AG04449 (cell line): ENCODE measurements around the gene RPS10.
"Not testable (repeated sequence)": the region's sequence is repeated elsewhere in the genome, so short reads cannot be mapped to it uniquely, and the experiment has no call there.

Source experiments
- CTCF ChIA-PET: fragments of 350-600 bp; formaldehyde crosslinking; extraction: SDS; loops from one replicate; lab custom pipeline; 2021; ENCODE audit warnings: antibody characterized with exemption; lab: Yijun Ruan, JAX
- POLR2A ChIA-PET: fragments of 400-600, 350-600 bp; formaldehyde crosslinking; extraction: SDS; loops from one replicate; lab custom pipeline; 2020; ENCODE audit warnings: antibody characterized with exemption, inconsistent platforms; lab: Yijun Ruan, JAX
- DNase-seq: peaks from one replicate; pipeline ENCODE4 v3.0.0-alpha.2; 2010; ENCODE audit warnings: low read depth, low spot score
- H3K4me3 ChIP-seq: 2 replicates; pipeline ENCODE4 v1.5.1; 2011; ENCODE audit warnings: low read depth, mild to moderate bottlenecking, control low read depth, low read length
- TF ChIP-seq, protein P1 (sequence below): IDR thresholded peaks from one replicate; pipeline ENCODE4 v1.5.1; 2011; ENCODE audit warnings: mild to moderate bottlenecking, moderate library complexity, low read length, control low read depth, inconsistent platforms; ENCODE audit not compliant: insufficient read depth; ENCODE audit errors: missing control alignments

RPS10 gene

DNA sequence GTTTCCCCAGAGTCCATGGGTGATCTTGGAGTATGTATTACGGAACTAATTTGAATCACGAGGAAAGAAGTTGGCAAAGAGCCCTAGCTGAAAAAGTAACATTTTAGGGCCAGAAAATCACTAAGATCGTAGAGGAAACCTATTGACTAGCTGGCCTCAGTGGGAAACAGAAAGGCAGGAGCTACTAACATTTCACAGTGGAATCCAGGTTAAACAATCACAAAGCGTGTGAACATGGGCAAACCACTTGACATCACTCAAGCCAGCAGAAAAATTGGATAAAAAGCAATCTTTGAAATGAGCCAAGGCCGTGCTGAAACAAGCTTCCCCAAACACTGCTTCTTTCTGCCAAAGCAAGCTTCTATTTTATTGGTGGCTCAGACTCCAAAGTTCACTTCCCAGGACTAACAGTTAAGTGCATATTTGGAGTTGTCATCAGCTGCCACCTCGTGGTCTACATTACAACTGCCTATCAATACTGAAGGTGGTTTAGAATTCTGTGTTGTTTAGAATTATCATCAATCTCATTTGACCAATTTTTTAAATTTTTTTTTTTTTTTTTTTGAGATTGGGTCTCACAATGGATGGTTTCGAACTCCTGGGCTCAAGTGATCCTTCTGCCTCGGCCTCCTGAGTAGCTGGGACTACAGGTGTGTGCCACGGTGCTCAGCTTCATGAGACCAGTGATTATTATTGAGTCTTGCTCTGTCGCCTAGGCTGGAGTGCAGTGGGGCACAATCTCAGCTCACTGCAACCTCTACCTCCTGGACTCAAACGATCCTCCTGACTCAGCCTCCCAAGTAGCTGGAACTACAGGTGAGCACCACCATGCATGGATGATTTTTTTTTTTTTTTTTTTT, 10.6 kb downstream of the RPS10 start:
- no peak for DNase-seq
- ChIA-PET CTCF (interaction anchor here (0.7 to 3.7 kb wide), 13 partner anchors 8 to 670 kb away, joined by 3 to 34 read pairs (median 5); partner anchors contain the start of genes RPS10 and SMIM29), POLR2A (interaction anchor here (0.6 to 2.3 kb wide), 8 partner anchors 11 to 1090 kb away, joined by 3 to 7 read pairs (median 5); partner anchors contain the start of genes RPS10 and SMIM29)
- TF ChIP-seq, protein P1, sequence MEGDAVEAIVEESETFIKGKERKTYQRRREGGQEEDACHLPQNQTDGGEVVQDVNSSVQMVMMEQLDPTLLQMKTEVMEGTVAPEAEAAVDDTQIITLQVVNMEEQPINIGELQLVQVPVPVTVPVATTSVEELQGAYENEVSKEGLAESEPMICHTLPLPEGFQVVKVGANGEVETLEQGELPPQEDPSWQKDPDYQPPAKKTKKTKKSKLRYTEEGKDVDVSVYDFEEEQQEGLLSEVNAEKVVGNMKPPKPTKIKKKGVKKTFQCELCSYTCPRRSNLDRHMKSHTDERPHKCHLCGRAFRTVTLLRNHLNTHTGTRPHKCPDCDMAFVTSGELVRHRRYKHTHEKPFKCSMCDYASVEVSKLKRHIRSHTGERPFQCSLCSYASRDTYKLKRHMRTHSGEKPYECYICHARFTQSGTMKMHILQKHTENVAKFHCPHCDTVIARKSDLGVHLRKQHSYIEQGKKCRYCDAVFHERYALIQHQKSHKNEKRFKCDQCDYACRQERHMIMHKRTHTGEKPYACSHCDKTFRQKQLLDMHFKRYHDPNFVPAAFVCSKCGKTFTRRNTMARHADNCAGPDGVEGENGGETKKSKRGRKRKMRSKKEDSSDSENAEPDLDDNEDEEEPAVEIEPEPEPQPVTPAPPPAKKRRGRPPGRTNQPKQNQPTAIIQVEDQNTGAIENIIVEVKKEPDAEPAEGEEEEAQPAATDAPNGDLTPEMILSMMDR, result peak; percentile 33
- H3K4me3 ChIP-seq, result no peak overlapping the region

GRCh38 chr6:34412643-34413214, 13.1 kb downstream of the RPS10 start:
- POLR2A ChIA-PET, result no interaction called here
- DNase-seq, result no peak
- TF ChIP-seq, protein P1, result no peak
- H3K4me3 ChIP-seq, result no peak overlapping the region
- CTCF ChIA-PET, result no interaction called here

GRCh38 chr6:34412016-34412415, 13.9 kb downstream of the RPS10 start:
- POLR2A ChIA-PET, result no interaction called here
- CTCF ChIA-PET, result no interaction called here
- no peak for DNase-seq

DNA sequence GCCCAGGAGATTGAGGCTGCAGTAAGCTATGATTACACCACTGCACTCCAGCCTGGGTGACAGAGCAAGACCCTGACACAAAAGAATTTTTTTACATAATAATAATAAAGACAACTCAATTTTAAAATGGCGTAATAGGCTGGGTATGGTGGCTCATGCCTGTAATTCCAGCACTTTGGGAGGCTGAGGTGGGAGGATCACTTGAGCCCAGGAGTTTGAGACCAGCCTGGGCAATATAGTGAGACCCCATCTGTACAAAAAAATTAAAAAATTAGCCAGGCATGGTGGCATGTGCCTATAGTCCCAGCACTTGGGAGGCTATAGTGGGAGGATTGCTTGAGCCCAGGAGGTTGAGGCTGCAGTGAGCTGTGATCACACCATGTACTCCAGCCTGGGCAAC, 18.0 kb downstream of the RPS10 start:
- POLR2A ChIA-PET, result not testable (repeated sequence)

More at GRCh38 chr6:34412016-34412415, 13.9 kb downstream of the RPS10 start:
- TF ChIP-seq, protein P1, result no peak
- no peak overlapping the region for H3K4me3 ChIP-seq

GRCh38 chr6:34396518-34396917, 29.4 kb downstream of the RPS10 start:
- no peak for DNase-seq
- CTCF ChIA-PET, result interaction anchor here (0.6 to 2.8 kb wide), 5 partner anchors 11 to 200 kb away, joined by 3 to 13 read pairs (median 5); no protein-coding TSS in a partner anchor
- POLR2A ChIA-PET, result interaction anchor here (0.6 kb wide), 1 partner anchor 14 kb away, joined by 3 read pairs; no protein-coding TSS in a partner anchor

More for the DNA sequence above, 18.0 kb downstream of the RPS10 start:
- CTCF ChIA-PET, result interaction anchor here (1.7 kb wide), 1 partner anchor 13 kb away, joined by 5 read pairs; no protein-coding TSS in a partner anchor
- not testable (repeated sequence) for H3K4me3 ChIP-seq, DNase-seq

GRCh38 chr6:34393966-34394305, 31.9 kb downstream of the RPS10 start:
- no peak overlapping the region for H3K4me3 ChIP-seq
- DNase-seq, result no peak
- CTCF ChIA-PET, result interaction anchor here (0.7 to 2.8 kb wide), 7 partner anchors 11 to 230 kb away, joined by 3 to 13 read pairs (median 4); partner anchors contain the start of gene HMGA1
- TF ChIP-seq, protein P1, result no peak
- POLR2A ChIA-PET, result no interaction called here

More at GRCh38 chr6:34396518-34396917, 29.4 kb downstream of the RPS10 start:
- H3K4me3 ChIP-seq, result no peak overlapping the region
- TF ChIP-seq, protein P1, result no peak
